Activated naive CD8-positive, alpha-beta T cell treated with anti-CD3 and anti-CD28 coated beads, Interleukin-2, amount 50 U/mL, for 24 hours (primary cell): Measurements from ENCODE around the gene DND1.
"Not testable (repeated sequence)": the region's sequence is repeated elsewhere in the genome, so short reads cannot be mapped to it uniquely, and the experiment has no call there.

ENCODE experiments used
- ATAC-seq: fragments of 150-1000 bp; cut with Tn5 transposase; one replicate; pipeline ENCODE4 v1.10.0; 2021
- DNase-seq: peaks from one replicate; pipeline ENCODE4 v3.0.0; 2021
- H3K27ac Mint-ChIP-seq: one replicate; pipeline ENCODE4 v1.8.0; 2021; ENCODE audit warnings: mild to moderate bottlenecking, mixed read lengths
- H3K27me3 Mint-ChIP-seq: one replicate; pipeline ENCODE4 v1.8.0; 2021; ENCODE audit warnings: mixed read lengths
- H3K36me3 Mint-ChIP-seq: one replicate; pipeline ENCODE4 v1.8.0; 2021; ENCODE audit warnings: low read depth, mixed read lengths
- H3K4me1 Mint-ChIP-seq: one replicate; pipeline ENCODE4 v1.8.0; 2021; ENCODE audit warnings: mixed read lengths
- H3K4me3 Mint-ChIP-seq: one replicate; pipeline ENCODE4 v1.8.0; 2021; ENCODE audit warnings: mild to moderate bottlenecking, moderate library complexity, mixed read lengths
- H3K9me3 Mint-ChIP-seq: one replicate; pipeline ENCODE4 v1.8.0; 2021; ENCODE audit warnings: mixed read lengths

DND1 gene

DNA sequence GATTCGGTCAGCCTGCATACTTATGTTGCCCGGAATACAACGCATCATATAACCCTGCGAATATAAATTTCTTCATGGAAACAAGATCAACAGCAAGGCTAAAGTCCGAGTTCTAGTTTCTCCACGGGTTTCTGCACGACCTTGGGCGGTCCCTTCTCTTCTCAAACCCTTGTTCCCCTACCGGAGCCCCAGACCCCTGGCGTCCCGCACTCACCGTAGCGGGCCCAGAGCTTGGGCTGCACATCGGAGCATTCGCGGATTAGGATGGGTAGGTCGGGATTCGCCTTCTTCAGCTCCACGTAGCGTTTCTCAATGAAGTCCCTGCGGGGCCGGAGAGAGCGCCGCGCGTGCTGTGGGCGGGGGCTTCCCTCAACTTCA is 26.3 kb downstream of the DND1 start:
- peaks cover 45% of the 10 kb centered on the region for H3K36me3 Mint-ChIP-seq
- H3K27ac Mint-ChIP-seq = peak overlapping the region; percentile 92
- ATAC-seq = peak; percentile 12
- H3K4me1 Mint-ChIP-seq = peaks cover 40% of the 10 kb centered on the region
- H3K27me3 Mint-ChIP-seq = no peaks in the 10 kb centered on the region
- DNase-seq = no peak
- no peaks in the 10 kb centered on the region for H3K9me3 Mint-ChIP-seq
- peak overlapping the region; percentile 97 for H3K4me3 Mint-ChIP-seq

DNA sequence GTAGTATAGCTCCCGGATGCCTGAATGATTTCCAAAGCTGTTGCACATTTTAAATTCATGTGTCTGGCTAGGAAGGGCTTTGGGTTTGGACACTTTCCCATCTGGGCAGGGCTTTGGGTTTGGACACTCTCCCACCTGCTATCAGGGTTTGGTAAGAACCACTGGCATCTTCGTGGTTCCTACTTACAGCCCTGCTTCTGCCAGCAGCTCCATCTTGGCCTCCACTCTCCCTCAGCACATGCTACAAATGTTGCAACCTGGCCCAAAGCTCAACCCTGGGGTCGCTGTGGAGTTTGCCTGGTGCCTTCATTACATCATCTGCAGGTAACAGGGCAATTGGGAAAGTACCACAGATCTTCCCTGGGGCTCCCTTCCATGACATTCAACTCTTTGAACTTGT is 30.7 kb downstream of the DND1 start:
- Mint-ChIP-seq H3K9me3 (no peaks in the 10 kb centered on the region), H3K36me3 (peaks cover 40% of the 10 kb centered on the region), H3K4me1 (peaks cover 44% of the 10 kb centered on the region), H3K27ac (no peak overlapping the region), H3K4me3 (no peak overlapping the region), H3K27me3 (no peaks in the 10 kb centered on the region)
- DNase-seq (no peak), ATAC-seq (no peak)

DNA sequence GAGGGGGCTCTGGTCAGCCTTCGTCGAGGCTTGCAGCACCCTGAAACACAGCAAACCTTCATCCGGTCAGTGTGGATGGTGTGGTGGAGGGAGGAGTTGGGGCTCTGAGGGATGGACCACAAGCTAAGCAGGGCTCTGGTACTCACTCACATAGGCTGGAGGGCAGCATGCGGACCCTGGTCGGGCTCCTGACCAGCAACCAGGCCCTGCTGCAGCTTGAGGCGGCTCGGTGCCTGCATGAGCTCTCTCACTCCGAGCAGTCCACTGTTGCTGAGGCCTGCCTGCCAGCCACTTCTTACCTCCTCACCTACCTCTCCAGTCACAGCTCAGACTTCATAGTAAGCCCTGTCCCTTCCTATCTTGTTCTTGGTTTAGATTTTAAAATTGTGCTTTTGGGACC is 31.7 kb downstream of the DND1 start:
- H3K9me3 Mint-ChIP-seq = no peaks in the 10 kb centered on the region
- no peak overlapping the region for H3K4me3 Mint-ChIP-seq
- ATAC-seq (no peak), DNase-seq (no peak)
- no peaks in the 10 kb centered on the region for H3K27me3 Mint-ChIP-seq
- peaks cover 37% of the 10 kb centered on the region for H3K36me3 Mint-ChIP-seq
- H3K27ac Mint-ChIP-seq = peak overlapping the region; percentile 26
- H3K4me1 Mint-ChIP-seq = peaks cover 41% of the 10 kb centered on the region

DNA sequence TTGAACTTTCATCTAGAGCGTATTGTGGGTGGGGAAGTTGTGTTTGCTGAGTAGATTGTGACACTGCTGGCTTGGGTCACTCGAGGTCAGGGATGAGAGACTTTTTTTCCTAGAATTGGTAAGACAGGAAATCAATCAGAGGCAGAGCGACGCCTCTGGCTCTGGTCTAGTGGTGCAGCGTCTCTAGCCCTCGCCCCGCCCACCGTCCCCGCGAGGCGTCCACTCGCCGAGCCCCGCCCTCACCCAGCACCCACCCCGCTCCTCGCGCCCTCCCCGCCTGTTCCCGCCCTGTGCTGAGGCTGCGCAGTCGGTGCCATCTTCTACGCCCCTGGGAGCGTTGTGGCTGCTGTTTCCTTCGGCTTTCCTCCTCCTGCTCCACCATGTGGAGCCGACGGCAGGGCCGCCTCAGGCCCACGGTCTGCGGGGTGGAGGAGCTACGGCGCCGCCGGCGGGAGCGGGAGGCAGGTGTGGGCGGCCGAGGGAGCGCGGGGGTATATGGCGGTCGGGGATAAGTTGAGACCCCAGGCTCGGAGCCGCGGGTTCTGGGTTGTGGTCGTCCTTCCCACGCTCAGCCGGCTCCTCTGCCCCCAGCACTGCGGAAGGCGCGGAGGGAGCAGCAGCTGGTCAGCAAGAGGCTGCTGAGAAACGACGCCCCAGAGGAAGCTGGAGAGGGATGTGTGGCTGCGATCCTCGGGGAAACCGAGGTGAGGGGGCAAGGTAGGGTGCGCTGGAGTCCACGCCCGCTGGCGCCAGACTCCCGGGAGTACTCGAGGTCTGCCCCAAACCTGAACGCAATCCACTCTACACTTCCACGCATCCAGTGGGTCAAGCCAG is 34.0 kb downstream of the DND1 start, which contains the start of gene TMCO6:
Gene TMCO6, plus strand, starts transcription at position 304 of the 834 bp plus-strand sequence. Its CDS starts 77 bp downstream, at position 381.
- H3K36me3 Mint-ChIP-seq = peaks cover 24% of the 10 kb centered on the region
- H3K27ac Mint-ChIP-seq = peak within 1 kb of the TSS; percentile 94
- peak within 1 kb of the TSS; percentile 95 for H3K4me3 Mint-ChIP-seq
- H3K4me1 Mint-ChIP-seq = peaks cover 36% of the 10 kb centered on the region
- no peaks in the 10 kb centered on the region for H3K9me3 Mint-ChIP-seq
- H3K27me3 Mint-ChIP-seq = no peaks in the 10 kb centered on the region
- peak; percentile 99 for DNase-seq
- ATAC-seq = peak; percentile 91

DNA sequence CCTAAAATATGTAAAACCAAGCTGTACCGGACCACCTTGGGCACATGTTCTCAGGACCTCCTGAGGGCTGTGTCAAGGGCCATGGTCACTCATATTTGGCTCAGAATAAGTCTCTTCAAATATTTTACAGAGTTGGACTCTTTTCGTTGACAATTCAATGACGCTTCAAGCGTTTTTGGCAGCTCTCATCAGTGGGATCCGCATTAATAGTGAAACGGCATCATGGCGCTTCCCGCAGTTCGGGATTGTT is 34.6 kb downstream of the DND1 start:
- not testable (repeated sequence) for DNase-seq, H3K9me3 Mint-ChIP-seq, ATAC-seq, H3K27me3 Mint-ChIP-seq
- Mint-ChIP-seq H3K4me1 (peaks cover 40% of the 10 kb centered on the region), H3K36me3 (peaks cover 19% of the 10 kb centered on the region), H3K27ac (peak overlapping the region; percentile 94), H3K4me3 (peak overlapping the region; percentile 95)

DNA sequence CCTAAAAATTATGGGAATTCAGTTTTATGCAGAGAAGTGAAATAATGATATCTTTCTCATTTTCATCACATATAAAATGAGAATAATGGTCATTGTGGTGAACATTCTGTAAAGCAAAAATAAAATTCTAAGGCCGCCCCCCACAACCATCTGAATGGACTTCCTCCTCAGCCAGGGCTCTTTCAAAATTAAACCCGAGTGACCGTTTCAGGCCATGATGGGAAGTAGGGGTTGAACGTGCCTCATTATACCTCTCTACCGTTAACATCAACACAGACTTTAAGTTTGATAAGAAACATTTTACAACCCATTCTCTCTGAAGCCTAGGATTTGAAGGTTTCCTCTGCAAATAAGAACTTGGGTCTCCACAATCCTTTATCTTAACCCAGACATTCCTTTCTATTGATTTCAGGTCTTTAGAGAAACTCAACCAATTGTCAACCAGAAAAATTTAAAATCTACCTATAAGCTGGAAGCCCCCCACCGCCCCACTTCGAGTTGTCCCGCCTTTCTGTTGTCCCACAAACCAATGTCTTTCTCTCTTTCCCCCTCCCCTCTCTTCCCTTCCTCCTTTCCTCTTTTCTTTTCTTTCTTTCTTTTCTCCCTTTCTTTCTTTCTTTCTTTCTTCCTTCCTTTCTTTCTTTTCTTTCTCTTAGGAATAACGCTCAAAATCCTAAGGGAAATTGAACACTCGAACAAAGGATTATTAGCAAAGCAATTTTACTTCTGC is 35.8 kb downstream of the DND1 start:
- Mint-ChIP-seq H3K27ac (no peak overlapping the region), H3K4me3 (no peak overlapping the region), H3K36me3 (peaks cover 15% of the 10 kb centered on the region), H3K27me3 (peaks cover 9% of the 10 kb centered on the region), H3K4me1 (peaks cover 52% of the 10 kb centered on the region), H3K9me3 (no peaks in the 10 kb centered on the region)
- ATAC-seq = no peak
- DNase-seq = no peak

DNA sequence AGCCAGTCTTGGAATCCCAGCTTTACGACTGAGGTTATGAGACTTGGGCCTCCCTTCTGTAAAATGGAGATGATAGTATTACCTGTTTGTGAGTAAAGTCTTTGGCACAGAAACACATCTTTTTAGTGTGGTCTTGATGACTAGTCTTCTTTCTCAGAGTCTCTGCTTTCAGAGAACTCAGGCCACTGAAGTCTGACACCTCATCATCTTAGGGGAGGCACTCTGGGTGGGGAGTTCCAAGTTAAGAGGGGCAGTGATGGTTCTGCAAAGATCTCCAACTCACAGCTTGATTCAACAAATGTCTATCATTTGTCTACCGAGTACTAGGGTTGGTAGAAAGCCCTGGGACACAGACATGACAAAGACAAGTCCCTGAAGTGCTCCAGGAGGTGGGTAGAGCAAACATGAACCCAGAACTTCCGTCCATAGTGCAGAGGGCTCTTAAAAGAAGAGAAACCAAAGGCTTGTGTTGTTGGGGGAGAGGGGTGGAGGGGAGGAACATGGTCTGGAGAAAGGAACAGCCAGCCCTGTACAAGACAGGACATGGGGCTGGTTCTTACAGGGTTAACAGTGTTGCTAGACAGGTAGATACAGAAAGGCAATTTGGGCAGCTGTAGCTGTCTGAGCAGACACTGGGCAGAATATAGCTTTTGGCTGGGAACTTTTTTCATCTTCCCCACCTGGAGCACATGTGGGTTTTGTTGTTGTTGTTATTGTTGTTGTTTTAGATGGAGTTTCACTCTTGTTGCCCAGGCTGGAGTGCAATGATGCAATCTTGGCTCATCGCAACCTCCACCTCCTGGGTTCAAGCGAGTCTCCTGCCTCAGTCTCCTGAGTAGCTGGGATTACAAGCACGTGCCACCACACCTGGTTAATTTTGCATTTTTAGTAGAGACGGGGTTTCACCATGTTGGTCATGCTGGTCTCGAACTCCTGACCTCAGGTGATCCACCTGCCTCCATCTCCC is 37.8 kb downstream of the DND1 start:
- Mint-ChIP-seq H3K4me1 (peaks cover 50% of the 10 kb centered on the region), H3K9me3 (no peaks in the 10 kb centered on the region), H3K36me3 (peaks cover 5% of the 10 kb centered on the region), H3K27me3 (peaks cover 22% of the 10 kb centered on the region), H3K27ac (no peak overlapping the region), H3K4me3 (no peak overlapping the region)
- DNase-seq (no peak), ATAC-seq (no peak)

DNA sequence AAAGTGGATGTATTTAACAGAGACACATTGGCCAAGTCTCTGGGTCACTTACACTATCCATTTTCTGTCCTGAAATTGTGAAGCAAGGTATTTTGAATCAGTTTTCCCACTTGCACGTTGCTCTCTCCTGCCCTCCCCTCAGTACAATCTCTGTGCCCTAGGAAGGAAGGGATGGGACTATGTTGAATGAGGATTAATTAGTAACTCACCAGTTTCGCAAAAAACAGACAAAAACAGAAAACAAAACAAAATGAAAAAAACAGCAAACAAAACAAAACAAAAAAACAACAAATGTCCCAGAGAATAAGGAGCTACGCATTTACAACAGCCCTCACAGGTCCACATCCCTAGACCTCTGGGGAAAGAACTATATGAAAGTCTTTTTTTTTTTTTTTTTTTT is 39.3 kb downstream of the DND1 start:
- no peaks in the 10 kb centered on the region for H3K9me3 Mint-ChIP-seq
- peaks cover 22% of the 10 kb centered on the region for H3K27me3 Mint-ChIP-seq
- H3K27ac Mint-ChIP-seq = no peak overlapping the region
- H3K36me3 Mint-ChIP-seq = no peaks in the 10 kb centered on the region
- no peak overlapping the region for H3K4me3 Mint-ChIP-seq
- no peak for ATAC-seq
- H3K4me1 Mint-ChIP-seq = peaks cover 42% of the 10 kb centered on the region
- DNase-seq = no peak

DNA sequence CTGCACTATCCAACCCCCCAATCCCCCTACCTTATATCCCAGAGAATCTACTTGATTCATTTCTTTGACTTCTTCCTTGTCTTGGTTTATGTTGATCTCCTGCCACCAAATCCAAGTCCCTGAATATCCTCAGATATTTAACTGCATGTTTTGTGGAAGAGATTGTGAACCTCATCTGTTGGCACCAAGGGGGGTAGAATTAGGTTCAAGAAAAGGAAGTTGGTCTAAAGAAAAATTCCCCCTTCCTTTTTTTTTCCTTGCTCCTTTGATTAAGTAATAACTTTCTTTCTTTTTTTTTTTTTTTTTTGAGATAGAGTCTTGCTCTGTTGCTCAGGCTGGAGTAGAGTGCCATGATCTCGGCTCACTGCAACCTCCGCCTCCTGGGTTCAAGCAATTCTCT is 39.9 kb downstream of the DND1 start:
- Mint-ChIP-seq H3K9me3 (no peaks in the 10 kb centered on the region), H3K36me3 (no peaks in the 10 kb centered on the region), H3K27me3 (peaks cover 22% of the 10 kb centered on the region), H3K4me3 (peak overlapping the region; percentile 75), H3K4me1 (peaks cover 36% of the 10 kb centered on the region), H3K27ac (no peak overlapping the region)
- DNase-seq = no peak
- no peak for ATAC-seq

DNA sequence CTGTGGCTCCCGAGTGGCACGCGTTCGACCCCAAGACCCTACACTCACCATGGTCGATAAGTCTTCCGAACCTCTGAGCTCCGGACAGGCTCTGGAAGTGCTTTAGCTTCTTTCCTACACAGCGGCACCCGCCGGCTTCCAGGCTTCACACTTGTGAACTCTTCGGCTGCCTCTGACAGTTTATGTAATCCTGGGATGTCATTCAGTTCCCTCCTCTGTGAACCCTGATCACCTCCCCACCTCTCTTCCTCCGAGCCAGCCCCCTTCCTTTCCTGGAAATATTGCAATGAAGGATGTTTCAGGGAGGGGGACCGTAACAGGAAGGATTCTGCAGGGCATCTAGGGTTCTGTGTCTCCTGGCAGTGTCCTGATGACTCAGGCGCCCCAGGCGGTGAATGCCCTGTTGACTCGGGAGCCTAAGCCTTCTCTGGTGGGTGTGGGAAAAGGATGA is 40.3 kb downstream of the DND1 start, which contains the start of gene CD14:
Gene CD14, minus strand, starts transcription at position 155 of the 451 bp plus-strand sequence. Its CDS starts 104 bp downstream, at position 51.
- peaks cover 3% of the 10 kb centered on the region for H3K9me3 Mint-ChIP-seq
- peaks cover 22% of the 10 kb centered on the region for H3K27me3 Mint-ChIP-seq
- ATAC-seq (peak; percentile 7), DNase-seq (peak; percentile 25)
- peak within 1 kb of the TSS; percentile 49 for H3K27ac Mint-ChIP-seq
- H3K36me3 Mint-ChIP-seq = peaks cover 2% of the 10 kb centered on the region
- H3K4me1 Mint-ChIP-seq = peaks cover 34% of the 10 kb centered on the region
- H3K4me3 Mint-ChIP-seq = peak within 1 kb of the TSS; percentile 75

DNA sequence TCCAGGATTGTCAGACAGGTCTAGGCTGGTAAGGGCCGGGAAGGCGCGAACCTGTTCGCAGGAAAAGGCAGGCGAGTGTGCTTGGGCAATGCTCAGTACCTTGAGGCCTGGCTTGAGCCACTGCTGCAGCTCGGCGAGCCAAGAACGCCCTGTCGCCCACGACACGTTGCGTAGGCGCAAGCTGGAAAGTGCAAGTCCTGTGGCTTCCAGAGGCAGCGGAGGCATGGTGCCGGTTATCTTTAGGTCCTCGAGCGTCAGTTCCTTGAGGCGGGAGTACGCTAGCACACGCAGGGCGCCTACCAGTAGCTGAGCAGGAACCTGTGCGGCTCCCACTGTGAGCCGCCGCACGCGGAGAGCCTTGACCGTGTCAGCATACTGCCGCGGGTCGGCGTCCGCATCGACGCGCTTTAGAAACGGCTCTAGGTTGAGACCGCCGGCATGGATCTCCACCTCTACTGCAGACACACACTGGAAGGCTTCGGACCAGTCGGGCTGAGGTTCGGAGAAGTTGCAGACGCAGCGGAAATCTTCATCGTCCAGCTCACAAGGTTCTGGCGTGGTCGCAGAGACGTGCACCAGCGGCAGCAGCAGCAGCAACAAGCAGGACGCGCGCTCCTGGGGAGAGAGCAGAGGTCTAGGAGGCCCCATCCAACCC is 40.9 kb downstream of the DND1 start:
- Mint-ChIP-seq H3K9me3 (peaks cover 9% of the 10 kb centered on the region), H3K27ac (peak overlapping the region; percentile 49), H3K4me1 (peaks cover 33% of the 10 kb centered on the region), H3K4me3 (peak overlapping the region; percentile 75), H3K27me3 (peaks cover 23% of the 10 kb centered on the region), H3K36me3 (peaks cover 2% of the 10 kb centered on the region)
- peak; percentile 68 for ATAC-seq
- peak; percentile 50 for DNase-seq

DNA sequence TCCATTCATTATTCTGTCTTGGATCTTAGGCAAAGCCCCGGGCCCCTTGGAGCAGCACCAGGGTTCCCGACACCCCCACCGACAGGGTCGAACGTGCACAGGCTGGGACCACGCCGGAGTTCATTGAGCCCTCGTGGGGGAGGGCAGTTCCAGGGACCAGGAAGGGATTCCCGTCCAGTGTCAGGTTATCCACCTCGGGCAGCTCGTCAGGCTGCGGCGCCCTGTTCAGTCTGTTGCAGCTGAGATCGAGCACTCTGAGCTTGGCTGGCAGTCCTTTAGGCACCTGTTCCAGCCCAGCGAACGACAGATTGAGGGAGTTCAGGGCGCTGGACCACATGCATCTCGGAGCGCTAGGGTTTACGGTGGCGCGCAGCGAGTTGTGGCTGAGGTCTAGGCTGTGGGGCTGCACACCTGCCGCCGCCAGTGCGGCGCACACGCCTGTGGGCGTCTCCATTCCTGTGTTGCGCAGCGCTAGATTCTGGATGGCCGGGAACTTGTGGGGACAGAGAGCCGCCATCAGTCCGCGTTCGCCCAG is 41.5 kb downstream of the DND1 start:
- peaks cover 33% of the 10 kb centered on the region for H3K4me1 Mint-ChIP-seq
- no peak overlapping the region for H3K27ac Mint-ChIP-seq
- ATAC-seq (peak; percentile 20), DNase-seq (no peak)
- peak overlapping the region; percentile 75 for H3K4me3 Mint-ChIP-seq
- peaks cover 13% of the 10 kb centered on the region for H3K9me3 Mint-ChIP-seq
- H3K36me3 Mint-ChIP-seq = peaks cover 2% of the 10 kb centered on the region
- H3K27me3 Mint-ChIP-seq = peaks cover 24% of the 10 kb centered on the region

DNA sequence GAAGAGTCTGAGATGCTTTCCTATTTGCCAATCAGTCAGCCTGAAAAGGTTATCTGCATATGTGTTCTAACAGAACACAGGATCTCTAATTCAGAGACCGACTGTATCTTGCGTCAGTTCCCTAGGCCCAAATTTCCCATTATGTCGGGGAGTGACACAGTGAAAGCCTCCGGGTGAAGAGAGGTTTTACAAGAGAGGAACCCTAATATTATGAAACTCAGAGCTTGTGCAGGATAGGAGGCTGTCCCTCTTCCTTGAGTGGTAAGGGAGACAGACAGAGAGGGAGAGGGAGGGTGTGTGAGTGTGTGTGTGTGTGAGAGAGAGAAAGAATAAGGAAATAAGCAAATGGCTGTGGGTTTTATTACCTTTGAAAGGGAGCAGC is 42.3 kb downstream of the DND1 start:
- Mint-ChIP-seq H3K27ac (no peak overlapping the region), H3K27me3 (peaks cover 24% of the 10 kb centered on the region), H3K4me3 (peak overlapping the region; percentile 25), H3K4me1 (peaks cover 33% of the 10 kb centered on the region), H3K9me3 (peaks cover 13% of the 10 kb centered on the region), H3K36me3 (peaks cover 2% of the 10 kb centered on the region)
- no peak for ATAC-seq
- DNase-seq = no peak
